ENCODE measurements around the gene ARPC1A. TPM values are rescaled to one million over a fixed set of nuclear protein-coding genes. Genes with fewer than 3 reads are reported as not detected.

ARPC1A gene
- total RNA-seq, 2 experiments from 2014 or later: 71.8 to 108 TPM

GRCh38 chr7:99381664-99382075, 56.0 kb downstream of the ARPC1A start:
- Histone ChIP-seq H3K4me3 (ENCODE audit: low read depth, low read length, poor library complexity, severe bottlenecking) (peak overlapping the region; percentile 63), H3K27ac (ENCODE audit: low read depth, low read length, poor library complexity, severe bottlenecking) (peak overlapping the region; percentile 96)
- intact Hi-C loops (cut with micrococcal nuclease; ENCODE audit: unreplicated experiment): loop anchor here (2.0 kb wide), 1 partner anchor 27 kb away; the partner anchor contains the start of genes BUD31 and PDAP1

GRCh38 chr7:99383203-99383602, 57.5 kb downstream of the ARPC1A start:
- TF ChIP-seq, protein P1, sequence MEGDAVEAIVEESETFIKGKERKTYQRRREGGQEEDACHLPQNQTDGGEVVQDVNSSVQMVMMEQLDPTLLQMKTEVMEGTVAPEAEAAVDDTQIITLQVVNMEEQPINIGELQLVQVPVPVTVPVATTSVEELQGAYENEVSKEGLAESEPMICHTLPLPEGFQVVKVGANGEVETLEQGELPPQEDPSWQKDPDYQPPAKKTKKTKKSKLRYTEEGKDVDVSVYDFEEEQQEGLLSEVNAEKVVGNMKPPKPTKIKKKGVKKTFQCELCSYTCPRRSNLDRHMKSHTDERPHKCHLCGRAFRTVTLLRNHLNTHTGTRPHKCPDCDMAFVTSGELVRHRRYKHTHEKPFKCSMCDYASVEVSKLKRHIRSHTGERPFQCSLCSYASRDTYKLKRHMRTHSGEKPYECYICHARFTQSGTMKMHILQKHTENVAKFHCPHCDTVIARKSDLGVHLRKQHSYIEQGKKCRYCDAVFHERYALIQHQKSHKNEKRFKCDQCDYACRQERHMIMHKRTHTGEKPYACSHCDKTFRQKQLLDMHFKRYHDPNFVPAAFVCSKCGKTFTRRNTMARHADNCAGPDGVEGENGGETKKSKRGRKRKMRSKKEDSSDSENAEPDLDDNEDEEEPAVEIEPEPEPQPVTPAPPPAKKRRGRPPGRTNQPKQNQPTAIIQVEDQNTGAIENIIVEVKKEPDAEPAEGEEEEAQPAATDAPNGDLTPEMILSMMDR (conservative IDR thresholded peaks at IDR 0.05; ENCODE audit: low read length): no peak
- TF ChIP-seq EZH2phosphoT487 (IDR thresholded peaks at IDR 0.05; ENCODE audit: borderline replicate concordance, low read depth, low read length): no peak
- ChIA-PET CTCF (ENCODE audit: unreplicated experiment) (no interaction called here), POLR2A (interaction anchor here (0.6 to 0.7 kb wide), 2 partner anchors 115 to 173 kb away, joined by 3 to 4 read pairs; no protein-coding TSS in a partner anchor)
- no peak for DNase-seq (ENCODE audit: low spot score)
- no peaks in the 10 kb centered on the region for H3K9me2 ChIP-seq (ENCODE audit: insufficient read depth, low read length)
- H2AFZ ChIP-seq (ENCODE audit: low read length): no peak overlapping the region
- H3K79me2 ChIP-seq (ENCODE audit: insufficient read depth, low read depth, low read length): peaks cover 36% of the 10 kb centered on the region
- intact Hi-C loops (cut with micrococcal nuclease; ENCODE audit: unreplicated experiment): no loop called here
- no peak overlapping the region for H3K27ac ChIP-seq (ENCODE audit: low read depth, low read length, poor library complexity, severe bottlenecking)
- H3K4me1 ChIP-seq (ENCODE audit: insufficient read depth, low read length, poor library complexity, severe bottlenecking): peaks cover 38% of the 10 kb centered on the region
- no peaks in the 10 kb centered on the region for H4K20me1 ChIP-seq (ENCODE audit: insufficient read depth, low read length)
- no peaks in the 10 kb centered on the region for H3K9me3 ChIP-seq (ENCODE audit: low read length)
- BruUV-seq (replicated peaks): no TSS peak
- H3K36me3 ChIP-seq (ENCODE audit: insufficient read depth, low read length): peaks cover 50% of the 10 kb centered on the region
- H3K4me3 ChIP-seq (ENCODE audit: low read depth, low read length, poor library complexity, severe bottlenecking): no peak overlapping the region
- H3K4me2 ChIP-seq (ENCODE audit: low read length): no peak overlapping the region

More at GRCh38 chr7:99381664-99382075, 56.0 kb downstream of the ARPC1A start:
- TF ChIP-seq EZH2phosphoT487 (IDR thresholded peaks at IDR 0.05; ENCODE audit: borderline replicate concordance, low read depth, low read length): no peak
- TF ChIP-seq, protein P1 (conservative IDR thresholded peaks at IDR 0.05; ENCODE audit: low read length): no peak
- no peaks in the 10 kb centered on the region for H3K9me2 ChIP-seq (ENCODE audit: insufficient read depth, low read length)
- DNase-seq (ENCODE audit: low spot score): no peak
- H3K79me2 ChIP-seq (ENCODE audit: insufficient read depth, low read depth, low read length): peaks cover 49% of the 10 kb centered on the region
- H3K4me2 ChIP-seq (ENCODE audit: low read length): peak overlapping the region; percentile 90
- peaks cover 50% of the 10 kb centered on the region for H3K36me3 ChIP-seq (ENCODE audit: insufficient read depth, low read length)
- POLR2A ChIA-PET: interaction anchor here (0.6 kb wide), 1 partner anchor 26 kb away, joined by 4 read pairs; no protein-coding TSS in a partner anchor
- peaks cover 42% of the 10 kb centered on the region for H3K4me1 ChIP-seq (ENCODE audit: insufficient read depth, low read length, poor library complexity, severe bottlenecking)
- no peak overlapping the region for H2AFZ ChIP-seq (ENCODE audit: low read length)
- no TSS peak for BruUV-seq (replicated peaks)
- CTCF ChIA-PET (ENCODE audit: unreplicated experiment): no interaction called here
- H3K9me3 ChIP-seq (ENCODE audit: low read length): no peaks in the 10 kb centered on the region; the same call in 1 of the 2 replicates
- no peaks in the 10 kb centered on the region for H4K20me1 ChIP-seq (ENCODE audit: insufficient read depth, low read length)

DNA sequence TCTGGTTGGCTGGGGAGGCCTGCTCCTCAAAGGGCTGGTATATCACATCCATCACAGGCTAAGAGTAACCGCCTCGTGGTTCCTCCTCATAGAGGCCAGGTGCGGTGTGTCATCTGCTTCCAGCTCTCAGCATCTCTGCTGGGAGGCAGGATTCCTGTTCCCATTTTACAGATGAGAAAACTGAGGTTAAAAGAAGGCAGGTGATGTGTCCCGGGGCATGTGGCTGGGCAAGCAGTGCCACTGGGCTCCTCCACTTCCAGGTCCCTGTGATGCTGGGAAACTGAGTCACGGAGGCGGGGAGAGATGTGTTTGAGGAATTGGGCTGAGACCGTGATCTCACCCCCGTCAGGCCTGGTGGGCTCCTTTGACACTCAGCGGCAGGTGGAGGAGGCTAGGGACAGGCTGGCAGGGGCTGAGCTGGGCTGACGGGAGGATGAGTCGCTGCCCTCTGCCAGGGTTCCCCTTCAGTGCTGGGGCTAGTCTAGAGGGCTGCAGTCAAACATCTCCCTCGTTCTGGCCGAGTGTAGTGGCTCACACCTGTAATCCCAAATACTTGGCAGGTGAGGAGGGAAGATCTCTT, 58.2 kb downstream of the ARPC1A start:
- Histone ChIP-seq H3K36me3 (ENCODE audit: insufficient read depth, low read length) (peaks cover 49% of the 10 kb centered on the region), H3K4me2 (ENCODE audit: low read length) (no peak overlapping the region), H4K20me1 (ENCODE audit: insufficient read depth, low read length) (no peaks in the 10 kb centered on the region), H3K27ac (ENCODE audit: low read depth, low read length, poor library complexity, severe bottlenecking) (no peak overlapping the region), H2AFZ (ENCODE audit: low read length) (no peak overlapping the region), H3K4me3 (ENCODE audit: low read depth, low read length, poor library complexity, severe bottlenecking) (no peak overlapping the region), H3K9me3 (ENCODE audit: low read length) (no peaks in the 10 kb centered on the region), H3K4me1 (ENCODE audit: insufficient read depth, low read length, poor library complexity, severe bottlenecking) (peaks cover 36% of the 10 kb centered on the region), H3K79me2 (ENCODE audit: insufficient read depth, low read depth, low read length) (peaks cover 36% of the 10 kb centered on the region), H3K9me2 (ENCODE audit: insufficient read depth, low read length) (no peaks in the 10 kb centered on the region)
- intact Hi-C loops (cut with micrococcal nuclease; ENCODE audit: unreplicated experiment): no loop called here
- no peak for DNase-seq (ENCODE audit: low spot score)
- TF ChIP-seq, protein P1 (conservative IDR thresholded peaks at IDR 0.05; ENCODE audit: low read length): no peak
- no peak for TF ChIP-seq EZH2phosphoT487 (IDR thresholded peaks at IDR 0.05; ENCODE audit: borderline replicate concordance, low read depth, low read length)
- BruUV-seq (replicated peaks): no TSS peak
- POLR2A ChIA-PET: no interaction called here
- CTCF ChIA-PET (ENCODE audit: unreplicated experiment): no interaction called here
